Neural crest cell (in vitro differentiated cells): ENCODE measurements around the gene E4F1. TPM values are rescaled to one million over a fixed set of nuclear protein-coding genes. Genes with fewer than 3 reads are reported as not detected.

Source experiments
- DNase-seq: peaks from one replicate; pipeline ENCODE4 v3.0.0; 2021; ENCODE audit warnings: low read depth, mixed read lengths, low spot score
- H3K27ac Mint-ChIP-seq: one replicate; pipeline ENCODE4 v1.8.0; 2021; ENCODE audit warnings: mild to moderate bottlenecking, mixed read lengths; ENCODE audit not compliant: unreplicated experiment
- H3K27me3 Mint-ChIP-seq: 2 replicates; pipeline ENCODE4 v1.8.0; 2021; ENCODE audit warnings: low read depth, mild to moderate bottlenecking, mixed read lengths
- H3K36me3 Mint-ChIP-seq: 2 replicates; pipeline ENCODE4 v1.8.0; 2021; ENCODE audit warnings: low read depth, mild to moderate bottlenecking, mixed read lengths
- H3K4me1 Mint-ChIP-seq: 2 replicates; pipeline ENCODE4 v1.8.0; 2021; ENCODE audit warnings: mixed read lengths
- H3K4me3 Mint-ChIP-seq: one replicate; pipeline ENCODE4 v1.8.0; 2021; ENCODE audit warnings: mild to moderate bottlenecking, mixed read lengths
- H3K9me3 Mint-ChIP-seq: 2 replicates; pipeline ENCODE4 v1.8.0; 2021; ENCODE audit warnings: mixed read lengths
- total RNA-seq: library from RNA; stranded (reverse); gene quantifications from 2 replicates; pipeline ENCODE4 v1.2.1, GENCODE V29; 2021
- TF ChIP-seq, protein P1 (sequence below): fragments of 200-600 bp; sonication (generic); conservative IDR thresholded peaks from 2 replicates; pipeline ENCODE4 v1.5.0; 2021; ENCODE audit warnings: antibody characterized with exemption, mild to moderate bottlenecking

E4F1 gene
- total RNA-seq, 1 donor from 2014 or later: 38.9 TPM

DNA sequence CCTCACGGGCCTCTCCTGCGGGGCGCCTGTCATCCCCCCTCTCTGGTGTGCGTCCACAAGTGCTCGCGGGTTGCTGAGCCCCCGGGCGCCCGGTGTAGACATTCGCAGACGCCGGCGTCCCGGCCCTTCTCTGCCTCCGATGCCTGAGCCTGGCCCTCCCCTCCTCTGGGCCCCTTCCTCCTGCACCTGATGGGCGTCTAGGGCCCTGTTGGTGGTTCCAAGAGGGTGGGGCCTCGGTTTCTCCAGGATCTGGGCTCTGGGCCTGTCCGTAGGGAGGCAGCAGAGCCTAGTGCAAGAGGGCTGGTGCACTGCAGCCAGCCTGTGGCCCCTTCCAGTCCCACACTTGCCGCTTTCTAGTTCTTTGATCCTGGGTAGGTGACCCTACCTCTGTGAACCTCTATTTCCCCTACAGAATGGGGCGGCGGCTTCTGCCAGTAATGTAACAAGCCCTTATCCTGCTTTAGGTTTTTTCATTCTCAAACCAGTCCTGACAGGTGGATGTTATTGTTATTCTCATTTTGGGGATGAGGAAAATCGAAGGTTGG, 623 bp downstream of the E4F1 start:
- peak overlapping the region; percentile 35 for H3K27ac Mint-ChIP-seq
- peaks cover 15% of the 10 kb centered on the region for H3K4me1 Mint-ChIP-seq
- no peaks in the 10 kb centered on the region for H3K9me3 Mint-ChIP-seq
- no peaks in the 10 kb centered on the region for H3K36me3 Mint-ChIP-seq
- DNase-seq: no peak
- no peaks in the 10 kb centered on the region for H3K27me3 Mint-ChIP-seq
- TF ChIP-seq, protein P1, sequence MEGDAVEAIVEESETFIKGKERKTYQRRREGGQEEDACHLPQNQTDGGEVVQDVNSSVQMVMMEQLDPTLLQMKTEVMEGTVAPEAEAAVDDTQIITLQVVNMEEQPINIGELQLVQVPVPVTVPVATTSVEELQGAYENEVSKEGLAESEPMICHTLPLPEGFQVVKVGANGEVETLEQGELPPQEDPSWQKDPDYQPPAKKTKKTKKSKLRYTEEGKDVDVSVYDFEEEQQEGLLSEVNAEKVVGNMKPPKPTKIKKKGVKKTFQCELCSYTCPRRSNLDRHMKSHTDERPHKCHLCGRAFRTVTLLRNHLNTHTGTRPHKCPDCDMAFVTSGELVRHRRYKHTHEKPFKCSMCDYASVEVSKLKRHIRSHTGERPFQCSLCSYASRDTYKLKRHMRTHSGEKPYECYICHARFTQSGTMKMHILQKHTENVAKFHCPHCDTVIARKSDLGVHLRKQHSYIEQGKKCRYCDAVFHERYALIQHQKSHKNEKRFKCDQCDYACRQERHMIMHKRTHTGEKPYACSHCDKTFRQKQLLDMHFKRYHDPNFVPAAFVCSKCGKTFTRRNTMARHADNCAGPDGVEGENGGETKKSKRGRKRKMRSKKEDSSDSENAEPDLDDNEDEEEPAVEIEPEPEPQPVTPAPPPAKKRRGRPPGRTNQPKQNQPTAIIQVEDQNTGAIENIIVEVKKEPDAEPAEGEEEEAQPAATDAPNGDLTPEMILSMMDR: no peak
- H3K4me3 Mint-ChIP-seq: peak overlapping the region; percentile 90

- Mint-ChIP-seq H3K9me3 (no peaks in the 10 kb centered on the region), H3K36me3 (no peaks in the 10 kb centered on the region), H3K4me3 (peak overlapping the region; percentile 81), H3K27ac (no peak overlapping the region), H3K4me1 (peaks cover 15% of the 10 kb centered on the region), H3K27me3 (no peaks in the 10 kb centered on the region)
- no peak for DNase-seq
- TF ChIP-seq, protein P1: no peak
Observed at GRCh38 chr16:2226245-2226793, 2.9 kb downstream of the E4F1 start.

- Mint-ChIP-seq H3K4me3 (peak overlapping the region; percentile 81), H3K4me1 (peaks cover 15% of the 10 kb centered on the region), H3K9me3 (no peaks in the 10 kb centered on the region), H3K27ac (no peak overlapping the region), H3K27me3 (no peaks in the 10 kb centered on the region), H3K36me3 (no peaks in the 10 kb centered on the region)
- no peak for DNase-seq
- TF ChIP-seq, protein P1: no peak
Observed at GRCh38 chr16:2226918-2227317, 3.5 kb downstream of the E4F1 start.

- Mint-ChIP-seq H3K27ac (no peak overlapping the region), H3K27me3 (no peaks in the 10 kb centered on the region), H3K36me3 (no peaks in the 10 kb centered on the region), H3K4me3 (peak overlapping the region; percentile 57), H3K4me1 (peaks cover 12% of the 10 kb centered on the region), H3K9me3 (no peaks in the 10 kb centered on the region)
- TF ChIP-seq, protein P1: no peak
- no peak for DNase-seq
Observed at GRCh38 chr16:2228161-2228824, 4.9 kb downstream of the E4F1 start.

- TF ChIP-seq, protein P1: no peak
- H3K27ac Mint-ChIP-seq: no peak overlapping the region
- no peak overlapping the region for H3K4me3 Mint-ChIP-seq
- DNase-seq: no peak
- no peaks in the 10 kb centered on the region for H3K27me3 Mint-ChIP-seq
- no peaks in the 10 kb centered on the region for H3K9me3 Mint-ChIP-seq
- H3K4me1 Mint-ChIP-seq: peaks cover 9% of the 10 kb centered on the region
- no peaks in the 10 kb centered on the region for H3K36me3 Mint-ChIP-seq
Observed at GRCh38 chr16:2229091-2229490, 5.7 kb downstream of the E4F1 start.
